ENCODE results near the gene CCDC116. TPM values are rescaled to one million over a fixed set of nuclear protein-coding genes. Genes with fewer than 3 reads are reported as not detected.
"Not testable (repeated sequence)": the region's sequence is repeated elsewhere in the genome, so short reads cannot be mapped to it uniquely, and the experiment has no call there.

The CCDC116 gene
- total RNA-seq, 1 donor from 2014 or later = 0.24 TPM

DNA sequence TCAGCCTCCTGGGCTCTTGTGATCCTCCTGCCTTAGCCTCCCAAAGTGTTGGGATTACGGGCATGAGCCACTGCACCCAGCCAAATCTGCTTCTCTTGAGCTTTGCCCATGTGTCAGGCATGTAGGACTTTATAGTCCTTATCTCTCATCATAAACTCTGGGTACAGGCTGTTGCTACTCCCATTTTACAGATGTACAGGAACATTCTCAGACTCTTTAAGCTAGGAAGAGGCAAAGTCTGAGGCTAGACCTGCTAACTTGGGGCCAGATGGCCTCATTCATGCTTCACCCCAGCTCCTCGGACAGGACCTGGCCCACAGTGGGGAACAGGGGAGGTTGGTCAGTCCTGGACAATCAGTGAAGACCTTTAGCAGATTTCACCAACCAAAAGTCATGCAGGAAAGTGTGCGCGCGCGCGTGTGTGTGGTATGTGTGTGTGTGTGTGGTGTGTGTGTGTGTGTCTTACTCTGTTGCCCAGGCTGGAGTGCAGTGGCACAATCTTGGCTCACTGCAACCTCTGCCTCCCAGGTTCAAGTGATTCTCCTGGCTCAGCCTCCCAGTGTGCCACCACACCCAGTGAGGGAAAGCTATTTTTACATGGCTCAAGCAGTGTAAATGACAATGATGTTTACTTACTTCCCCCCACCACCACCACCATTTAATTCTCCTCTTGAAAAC, 26.5 kb upstream of the CCDC116 start:
- ATAC-seq (ENCODE audit: poor library complexity) (no peak), DNase-seq (no peak)
- intact Hi-C loops (cut with DNase I) = no loop called here

GRCh38 chr22:21606775-21607174, 25.8 kb upstream of the CCDC116 start:
- DNase-seq = no peak
- intact Hi-C loops (cut with DNase I) = no loop called here
- no peak for ATAC-seq (ENCODE audit: poor library complexity)

DNA sequence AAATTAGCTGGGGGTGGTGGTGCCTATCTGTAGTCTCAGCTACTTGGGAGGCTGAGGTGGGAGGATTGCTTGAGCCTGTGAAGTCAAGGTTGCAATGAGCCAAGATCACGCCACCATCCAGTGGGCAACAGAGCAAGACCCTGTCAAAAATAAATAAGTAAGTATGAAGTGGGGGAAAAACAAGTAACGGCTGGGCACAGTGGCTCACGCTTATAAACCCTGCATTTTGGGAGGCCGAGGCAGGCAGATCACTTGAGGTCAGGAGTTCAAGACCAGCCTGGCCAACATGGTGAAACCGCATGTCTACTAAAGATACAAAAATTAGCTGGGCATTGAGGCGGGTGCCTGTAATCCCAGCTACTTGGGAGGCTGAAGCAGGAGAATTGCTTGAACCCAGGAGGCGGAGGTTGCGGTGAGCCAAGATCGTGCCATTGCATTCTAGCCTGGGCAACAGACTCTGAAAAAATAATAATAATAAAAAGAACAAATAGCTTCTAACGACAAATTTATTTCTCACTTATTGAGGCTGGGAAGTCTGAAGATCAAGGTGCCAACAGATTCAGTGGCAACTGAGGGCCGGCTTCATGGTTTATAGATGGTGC, 22.9 kb upstream of the CCDC116 start:
- intact Hi-C loops (cut with DNase I); ATAC-seq (ENCODE audit: poor library complexity); DNase-seq: not testable (repeated sequence)

GRCh38 chr22:21611210-21611977, 21.2 kb upstream of the CCDC116 start:
- intact Hi-C loops (cut with DNase I) = no loop called here
- DNase-seq (no peak), ATAC-seq (ENCODE audit: poor library complexity) (no peak)

DNA sequence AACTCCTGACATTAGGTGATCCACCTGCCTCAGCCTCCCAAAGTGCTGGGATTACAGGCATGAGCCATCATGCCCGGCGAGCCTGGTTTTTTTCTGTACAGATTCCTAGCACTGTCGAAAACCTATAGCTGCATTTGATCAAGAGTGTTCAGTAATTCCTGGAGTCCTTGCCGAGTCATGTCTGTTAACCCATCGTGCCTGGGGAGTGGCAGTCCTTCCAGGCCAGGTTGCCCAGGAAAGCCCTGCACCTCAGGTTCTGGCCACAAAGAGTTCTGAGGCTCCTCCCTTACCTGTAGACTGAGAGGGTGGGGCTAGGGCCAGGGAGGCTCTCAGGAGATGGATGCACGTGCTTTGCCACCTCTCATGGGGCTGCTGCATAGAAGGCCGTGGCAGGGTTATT, 19.7 kb upstream of the CCDC116 start:
- intact Hi-C loops (cut with DNase I) = no loop called here
- no peak for DNase-seq
- no peak for ATAC-seq (ENCODE audit: poor library complexity)

DNA sequence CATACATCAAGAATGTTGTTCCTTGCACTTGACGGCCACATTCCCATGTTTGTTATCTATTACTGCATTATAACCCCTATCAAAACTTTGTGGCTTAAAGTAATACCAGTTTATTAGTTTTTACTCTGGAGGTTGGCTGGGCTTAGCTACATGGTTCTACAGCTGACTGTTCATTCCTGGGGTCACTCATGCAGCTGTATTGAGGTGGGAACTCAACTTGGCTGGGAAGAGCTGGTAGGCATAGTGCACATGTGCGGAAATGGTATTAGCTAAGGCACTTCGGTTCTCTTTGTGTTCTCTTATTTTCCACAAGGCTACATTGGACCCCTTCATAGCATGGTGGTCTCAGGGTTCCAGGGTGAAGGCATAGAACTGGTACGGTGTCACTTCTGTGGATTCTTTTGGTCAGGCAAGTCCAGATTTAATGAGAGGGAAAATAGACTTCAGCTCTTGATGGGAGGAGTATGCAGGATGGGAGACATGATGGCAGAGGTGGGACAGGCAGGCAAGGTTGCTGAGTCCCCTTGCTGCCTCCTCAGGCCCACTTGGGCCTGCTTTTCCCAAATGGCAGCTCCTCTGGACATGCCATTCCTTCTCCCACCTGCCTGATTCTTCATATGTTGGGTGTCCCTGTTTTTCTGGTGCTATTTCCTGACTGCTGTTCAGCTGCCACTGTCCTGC, 18.9 kb upstream of the CCDC116 start:
- ATAC-seq (ENCODE audit: poor library complexity) = no peak
- intact Hi-C loops (cut with DNase I) = no loop called here

DNA sequence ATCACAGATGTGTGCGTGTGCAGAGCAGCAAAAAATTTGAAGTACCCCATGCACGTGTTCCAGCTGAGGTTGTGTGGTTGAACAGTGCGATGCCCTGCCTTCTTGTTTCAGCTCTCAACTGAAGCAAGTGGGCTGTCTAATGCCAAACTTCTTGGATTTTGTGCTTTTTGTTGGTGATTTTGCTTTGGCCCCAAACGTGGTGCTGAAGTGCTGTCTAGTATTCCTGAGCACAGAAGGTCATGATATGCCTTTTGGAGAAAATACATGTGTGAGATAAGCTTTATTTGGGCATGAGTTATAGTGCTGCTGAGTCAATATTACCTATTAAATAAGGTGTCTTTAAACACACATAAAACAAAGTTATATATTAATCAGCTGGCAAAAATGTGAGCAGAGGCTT, 16.8 kb upstream of the CCDC116 start:
- ATAC-seq (ENCODE audit: poor library complexity) = no peak
- DNase-seq = no peak
- intact Hi-C loops (cut with DNase I) = no loop called here

More for the DNA sequence above, 18.9 kb upstream of the CCDC116 start:
- no peak for DNase-seq

- intact Hi-C loops (cut with DNase I); ATAC-seq (ENCODE audit: poor library complexity); DNase-seq: not testable (repeated sequence)
These were observed 15.2 kb upstream of the CCDC116 start for GRCh38 chr22:21617337-21617736.

GRCh38 chr22:21621025-21621424, 11.5 kb upstream of the CCDC116 start:
- intact Hi-C loops (cut with DNase I) = no loop called here
- no peak for DNase-seq
- no peak for ATAC-seq (ENCODE audit: poor library complexity)

GRCh38 chr22:21622011-21622918, 10.3 kb upstream of the CCDC116 start:
- peak; percentile 53 for DNase-seq
- intact Hi-C loops (cut with DNase I) = no loop called here

DNA sequence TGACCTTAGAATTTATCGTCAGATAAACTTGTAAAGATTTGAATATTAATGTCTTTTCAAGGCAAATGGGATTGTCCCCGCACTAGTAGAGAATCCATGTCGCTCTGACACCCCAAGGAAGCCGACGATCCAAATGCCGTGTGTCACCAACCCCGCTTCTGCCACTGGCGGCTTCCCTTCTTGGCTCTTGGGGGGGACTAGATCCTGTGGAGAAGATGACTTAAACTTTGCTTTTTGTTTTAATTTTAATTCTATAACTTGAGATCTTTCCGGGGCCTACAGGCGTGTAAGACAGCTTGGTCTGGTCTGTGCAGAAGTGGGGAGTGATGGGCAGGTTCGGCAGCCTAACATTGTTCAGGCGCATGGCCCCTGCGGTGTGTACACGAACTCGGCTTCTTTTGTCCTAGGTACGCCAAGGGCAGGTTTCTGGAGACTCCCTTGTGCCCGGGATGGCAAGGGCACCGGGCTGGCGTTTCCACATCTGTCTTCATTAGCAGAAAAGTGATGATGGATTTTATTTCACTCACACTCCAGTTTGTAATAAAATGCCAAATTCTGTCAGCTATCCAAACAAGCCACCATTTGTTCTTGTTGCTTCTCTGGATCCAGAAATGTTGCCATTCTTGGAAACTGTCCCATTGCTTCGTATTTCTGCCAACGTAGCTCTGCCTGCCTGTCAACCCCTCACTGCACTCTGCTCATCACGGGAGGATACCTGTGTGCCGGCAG, 9.5 kb upstream of the CCDC116 start:
- DNase-seq = no peak
- intact Hi-C loops (cut with DNase I) = no loop called here
- ATAC-seq (ENCODE audit: poor library complexity) = peak; percentile 20

More at GRCh38 chr22:21622011-21622918, 10.3 kb upstream of the CCDC116 start:
- ATAC-seq (ENCODE audit: poor library complexity) = no peak

GRCh38 chr22:21623648-21623970, 9.0 kb upstream of the CCDC116 start:
- DNase-seq (no peak), ATAC-seq (ENCODE audit: poor library complexity) (peak; percentile 4)
- intact Hi-C loops (cut with DNase I) = no loop called here

GRCh38 chr22:21624120-21624879, 8.3 kb upstream of the CCDC116 start:
- ATAC-seq (ENCODE audit: poor library complexity) (peak; percentile 67), DNase-seq (peak; percentile 63)

GRCh38 chr22:21624880-21625791, 7.4 kb upstream of the CCDC116 start:
- intact Hi-C loops (cut with DNase I) = loop anchor here (5.0 kb wide), 1 partner anchor 48 kb away; no protein-coding TSS in a partner anchor
- ATAC-seq (ENCODE audit: poor library complexity) (no peak), DNase-seq (no peak)

More at GRCh38 chr22:21624120-21624879, 8.3 kb upstream of the CCDC116 start:
- intact Hi-C loops (cut with DNase I) = no loop called here

DNA sequence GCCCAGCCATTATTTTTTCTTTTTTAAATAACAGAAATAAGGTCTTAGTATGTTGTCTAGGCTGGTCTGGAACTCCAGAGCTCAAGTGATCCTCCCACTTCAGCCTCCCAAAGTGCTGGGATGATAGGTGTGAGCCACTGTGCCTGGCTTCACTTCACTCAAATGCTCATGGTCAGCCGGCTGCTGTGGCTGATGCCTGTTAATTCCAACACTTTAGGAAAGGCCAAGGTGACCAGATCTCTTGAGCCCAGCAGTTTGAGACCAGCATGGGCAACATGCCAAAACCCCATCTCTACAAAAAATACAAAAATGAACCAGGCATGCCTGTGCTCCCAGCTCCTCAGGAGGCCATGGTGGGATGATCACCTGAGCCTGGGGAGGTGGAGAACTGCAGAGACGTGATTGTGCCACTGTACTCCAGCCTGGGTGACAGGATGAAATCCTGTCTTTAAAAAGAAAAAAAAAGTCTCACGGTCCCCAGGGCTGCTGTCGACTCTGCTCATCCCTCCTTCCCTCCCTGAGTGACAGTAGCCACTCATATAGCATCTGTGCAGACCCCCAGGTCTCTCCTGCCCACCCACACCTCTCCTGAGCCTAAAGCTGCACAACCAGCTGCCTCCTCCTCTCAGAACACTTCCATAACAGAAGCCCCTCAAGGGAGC, 6.4 kb upstream of the CCDC116 start:
- DNase-seq (no peak), ATAC-seq (ENCODE audit: poor library complexity) (no peak)
- intact Hi-C loops (cut with DNase I) = loop anchor here (5.0 kb wide), 1 partner anchor 49 kb away; no protein-coding TSS in a partner anchor

Data from Right ventricle myocardium superior (tissue), 1 donor.